Sigmoid colon (tissue), 7 donors: Measurements from ENCODE around the gene B3GALT4. TPM values are rescaled to one million over a fixed set of nuclear protein-coding genes. Genes with fewer than 3 reads are reported as not detected.

Experiments used
- DNase-seq: peaks from one replicate; pipeline ENCODE4 v3.0.0-alpha.2; 2019
- H3K27ac ChIP-seq, 4 donors: fragments of 200-600 bp; sonication (generic); one replicate each; pipeline ENCODE4 v1.5.1; 2016 to 2019; ENCODE audit warnings: mild to moderate bottlenecking in 1 of 4
- H3K27me3 ChIP-seq, 3 donors: fragments of 200-600 bp; sonication (generic); one replicate each; pipeline ENCODE4 v1.5.1; 2019; ENCODE audit warnings: mild to moderate bottlenecking in 1 of 3
- H3K36me3 ChIP-seq, 4 donors: fragments of 200-600 bp; sonication (generic); one replicate each; pipeline ENCODE4 v1.5.1; 2016 to 2019
- H3K4me1 ChIP-seq, 4 donors: fragments of 200-600 bp; sonication (generic); one replicate each; pipeline ENCODE4 v1.5.1; 2017 to 2019
- H3K4me3 ChIP-seq, 4 donors: fragments of 200-600 bp; sonication (generic); one replicate each; pipeline ENCODE4 v1.5.1; 2017 to 2019; ENCODE audit warnings: mild to moderate bottlenecking in 2 of 4, moderate library complexity in 1 of 4
- H3K9me3 ChIP-seq, 4 donors: fragments of 200-600 bp in 3 of 4; sonication (generic) in 3 of 4; one replicate each; pipeline versions ENCODE4 v1.5.1 to v1.6.1; 2013 to 2019
- CTCF ChIP-seq, 4 experiments: fragments of 450-650 bp in 3 of 4; fragments of 200-600 bp in 1 of 4; IDR thresholded peaks; one replicate each; pipeline ENCODE4 v1.5.1; 2016 to 2019; ENCODE audit warnings: antibody characterized with exemption in 4 of 4, mild to moderate bottlenecking in 3 of 4, moderate library complexity in 2 of 4
- EP300 ChIP-seq, 4 donors: sonication (generic); formaldehyde crosslinking; IDR thresholded peaks; one replicate each; pipeline ENCODE4 v1.6.1; 2017; ENCODE audit warnings: antibody characterized with exemption in 4 of 4
- POLR2A ChIP-seq, 2 donors: fragments of 450-650 bp; IDR thresholded peaks; one replicate each; pipeline ENCODE4 v1.6.1; 2016; ENCODE audit warnings: antibody characterized with exemption in 2 of 2, mild to moderate bottlenecking in 2 of 2, moderate library complexity in 2 of 2
- POLR2AphosphoS5 ChIP-seq, 4 donors: sonication (generic); formaldehyde crosslinking; IDR thresholded peaks; one replicate each; pipeline ENCODE4 v1.6.1; 2017; ENCODE audit warnings: antibody characterized with exemption in 4 of 4
- WGBS, 2 donors: extraction: QIAGEN DNeasy Blood & Tissue Kit; methylation state at CpG; one replicate each; pipeline ENCODE4 v1.1.7; 2013; 5-methylcytosine and 5-hydroxymethylcytosine counted together
- intact Hi-C: fragments of 100-400 bp; cut with DNase I; formaldehyde crosslinking; loops from one replicate; pipeline ENCODE4 v1.15.1; 2023
- polyA plus RNA-seq, 3 donors: library from polyadenylated mRNA; stranded (reverse); fragments of 200-250 nt; gene quantifications; one replicate each; pipeline ENCODE4 v1.2.3, GENCODE V29; 2013
- total RNA-seq, 4 donors: library from RNA; depleted of rRNA; stranded (reverse); fragments of >200 nt; gene quantifications; one replicate each; pipeline ENCODE4 v1.1.0, GENCODE V29; 2016
- donor health status: healthy with polysubstance abuse.
- donor health status: Bipolar disorder and iron deficiency.
- donor health status: healthy.

Gene B3GALT4
- total and polyA plus RNA-seq, 7 donors = 7.2 to 23.6 (median 19.2) TPM

- Histone ChIP-seq H3K36me3 (peaks cover 24 to 97% (median 49%) of the 10 kb centered on the region in 4 donors), H3K4me3 (no peak overlapping the region), H3K4me1 (no peaks in the 10 kb centered on the region), H3K9me3 (no peaks in the 10 kb centered on the region), H3K27me3 (no peaks in the 10 kb centered on the region), H3K27ac (no peak overlapping the region)
- intact Hi-C loops = no loop called here
- DNase-seq = no peak
- TF ChIP-seq CTCF (IDR thresholded peaks at IDR 0.05) (no peak), EP300 (IDR thresholded peaks at IDR 0.05) (no peak), POLR2A (IDR thresholded peaks at IDR 0.05) (no peak), POLR2AphosphoS5 (IDR thresholded peaks at IDR 0.05) (no peak)
- 86 to 88% methylated on average over 7 of the region's 7 CpGs for WGBS, 2 donors
These were observed 12.9 kb upstream of the B3GALT4 start for GRCh38 chr6:33264015-33264414.

GRCh38 chr6:33271117-33271467 lies 5.8 kb upstream of the B3GALT4 start:
- H3K36me3 ChIP-seq = peaks cover 18 to 68% (median 44%) of the 10 kb centered on the region in 4 donors
- TF ChIP-seq CTCF (IDR thresholded peaks at IDR 0.05) (no peak), EP300 (IDR thresholded peaks at IDR 0.05) (no peak), POLR2AphosphoS5 (IDR thresholded peaks at IDR 0.05) (no peak), POLR2A (IDR thresholded peaks at IDR 0.05) (no peak)
- intact Hi-C loops = loop anchor here (5.0 to 10.0 kb wide), 3 partner anchors 69 to 1606 kb away; partner anchors contain the start of genes C6orf47, CSNK2B, GPANK1 and HSD17B8

GRCh38 chr6:33271468-33272274 lies 5.3 kb upstream of the B3GALT4 start, which contains the start of the genes RPS18 and VPS52:
Gene RPS18 (plus strand): TSS chr6:33272075. CDS start chr6:33272120, 45 bp downstream.
Gene VPS52 (minus strand): TSS chr6:33271876. CDS start chr6:33271675, 201 bp downstream.
- TF ChIP-seq POLR2A (IDR thresholded peaks at IDR 0.05) = peak; percentile 96 to 98
- TF ChIP-seq POLR2AphosphoS5 (IDR thresholded peaks at IDR 0.05) = peak; percentile 99 to 100 (median 99)
- TF ChIP-seq CTCF (IDR thresholded peaks at IDR 0.05) = no peak
- peak in 1 of 4 donors; percentile 11 for TF ChIP-seq EP300 (IDR thresholded peaks at IDR 0.05)
- intact Hi-C loops = loop anchor here (5.0 to 10.0 kb wide), 3 partner anchors 69 to 1607 kb away; partner anchors contain the start of genes C6orf47, CSNK2B, GPANK1 and HSD17B8
- peaks cover 0 to 61% (median 57%) of the 10 kb centered on the region in 4 donors for H3K4me1 ChIP-seq

More at GRCh38 chr6:33271117-33271467, 5.8 kb upstream of the B3GALT4 start:
- Histone ChIP-seq H3K27ac (peak overlapping the region; percentile 89 to 96 (median 90)), H3K27me3 (no peaks in the 10 kb centered on the region), H3K9me3 (no peaks in the 10 kb centered on the region), H3K4me1 (peaks cover 0 to 55% (median 51%) of the 10 kb centered on the region in 4 donors), H3K4me3 (peak overlapping the region; percentile 56 to 88 (median 72))
- DNase-seq = peak; percentile 58
- WGBS, 2 donors = 1% methylated on average over 7 of the region's 7 CpGs

GRCh38 chr6:33272275-33273128 lies 4.4 kb upstream of the B3GALT4 start:
- Histone ChIP-seq H3K27ac (peak overlapping the region; percentile 89 to 96 (median 90)), H3K4me1 (peaks cover 0 to 64% (median 61%) of the 10 kb centered on the region in 4 donors), H3K36me3 (peaks cover 12 to 57% (median 32%) of the 10 kb centered on the region in 4 donors), H3K4me3 (peak overlapping the region; percentile 56 to 88 (median 72)), H3K27me3 (no peaks in the 10 kb centered on the region), H3K9me3 (no peaks in the 10 kb centered on the region)
- 3 to 10% methylated on average over 22 of the region's 22 CpGs for WGBS, 2 donors
- no peak for DNase-seq
- intact Hi-C loops = loop anchor here (5.0 to 10.0 kb wide), 3 partner anchors 70 to 1608 kb away; partner anchors contain the start of genes C6orf47, CSNK2B, GPANK1 and HSD17B8
- TF ChIP-seq POLR2A (IDR thresholded peaks at IDR 0.05) (no peak), CTCF (IDR thresholded peaks at IDR 0.05) (no peak), EP300 (IDR thresholded peaks at IDR 0.05) (no peak), POLR2AphosphoS5 (IDR thresholded peaks at IDR 0.05) (no peak)

More at GRCh38 chr6:33271468-33272274, 5.3 kb upstream of the B3GALT4 start, which contains the start of the genes RPS18 and VPS52:
- 0% methylated on average over 48 of the region's 48 CpGs for WGBS, 2 donors
- DNase-seq = peak; percentile 99
- H3K27me3 ChIP-seq = no peaks in the 10 kb centered on the region
- peaks cover 18 to 65% (median 40%) of the 10 kb centered on the region in 4 donors for H3K36me3 ChIP-seq
- H3K9me3 ChIP-seq = no peaks in the 10 kb centered on the region
- H3K27ac ChIP-seq = peak within 1 kb of the TSS; percentile 89 to 96 (median 90)
- peak within 1 kb of the TSS; percentile 56 to 88 (median 72) for H3K4me3 ChIP-seq
